GM12875 (cell line): ENCODE data around the gene PLPP1.

ENCODE experiments used
- H3K4me3 ChIP-seq: one replicate; pipeline ENCODE4 v1.5.1; 2011; ENCODE audit warnings: low read depth, low read length, control low read depth
- CTCF ChIP-seq: IDR thresholded peaks from 2 replicates; pipeline ENCODE4 v1.5.1; 2011; ENCODE audit warnings: low read depth, mild to moderate bottlenecking, control low read depth, inconsistent platforms, low read length, moderate library complexity, borderline replicate concordance; ENCODE audit not compliant: insufficient read depth

PLPP1 gene

DNA sequence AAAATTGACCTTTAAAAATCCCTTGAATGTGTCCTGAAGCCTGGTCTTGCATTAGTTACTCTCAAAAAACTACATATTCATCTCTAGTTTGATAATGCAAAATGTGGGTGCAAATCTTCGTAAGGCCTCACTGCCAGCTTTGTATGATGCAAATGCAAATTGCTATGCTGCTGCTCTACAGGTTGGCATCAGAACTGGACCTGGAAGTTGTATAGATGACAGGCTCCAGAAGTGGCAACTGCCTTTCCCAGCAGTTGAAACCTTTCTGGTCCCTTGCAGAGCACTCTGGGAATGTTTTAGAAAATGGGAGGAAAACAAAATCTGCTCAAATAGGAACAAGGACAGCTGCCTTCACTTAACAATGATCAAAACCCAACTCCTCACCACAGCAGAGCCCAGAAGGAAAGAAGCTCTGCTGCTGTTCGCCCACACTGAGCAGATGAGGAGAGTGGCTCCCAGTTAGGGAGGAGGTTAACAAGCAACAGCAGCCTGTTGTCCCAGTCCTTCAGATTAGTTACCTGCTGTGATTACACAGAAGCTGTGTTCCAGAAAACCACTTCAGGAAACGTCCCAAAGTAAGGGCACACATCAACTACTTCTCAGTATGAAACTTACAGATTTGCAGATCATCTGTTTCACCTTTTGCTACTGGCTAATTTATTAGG, 93.5 kb downstream of the PLPP1 start:
- no peak for TF ChIP-seq CTCF
- no peak overlapping the region for H3K4me3 ChIP-seq

DNA sequence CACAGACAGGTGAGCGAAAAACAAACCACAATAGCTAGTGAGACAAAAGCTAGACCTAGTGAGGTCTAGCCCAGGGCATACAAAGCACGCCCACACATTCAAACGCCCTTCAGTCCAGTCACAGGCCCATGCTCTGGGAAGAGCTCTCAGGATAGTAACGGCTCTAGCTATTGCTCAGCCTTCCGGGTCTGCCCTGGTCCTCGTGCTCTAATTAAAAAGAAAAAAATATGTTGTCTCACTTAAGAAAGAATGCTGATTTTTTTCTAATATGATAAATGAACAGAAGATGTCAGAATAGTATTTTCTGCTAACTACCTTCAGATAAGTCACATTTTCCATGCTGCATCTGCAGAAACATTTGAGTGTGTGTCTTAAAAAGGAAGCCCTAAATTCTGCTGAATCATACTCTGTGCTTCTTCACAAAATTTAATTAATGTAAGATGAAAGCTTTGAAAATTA, 94.5 kb downstream of the PLPP1 start:
- no peak for TF ChIP-seq CTCF
- no peak overlapping the region for H3K4me3 ChIP-seq

DNA sequence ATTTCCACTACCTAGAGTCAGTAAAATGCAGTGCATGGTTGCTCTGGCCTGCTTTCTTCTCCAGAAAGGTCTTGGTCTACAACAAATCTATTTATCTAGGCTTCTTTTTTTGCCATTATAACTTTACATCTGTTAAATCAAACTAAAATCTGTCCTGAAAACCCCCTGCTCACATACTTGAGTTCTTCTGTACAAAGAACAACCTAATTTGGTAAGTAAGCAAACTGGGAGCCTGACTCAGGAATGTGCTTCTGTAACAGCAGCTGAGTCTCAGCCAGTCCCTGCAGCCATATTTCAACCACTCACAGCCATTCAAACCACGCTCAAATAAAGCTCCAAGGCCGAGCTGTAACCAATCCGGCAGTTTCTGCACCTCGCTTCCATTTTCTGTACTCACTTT, 95.8 kb downstream of the PLPP1 start:
- no peak overlapping the region for H3K4me3 ChIP-seq
- TF ChIP-seq CTCF = no peak

GRCh38 chr5:55437859-55438206, 96.9 kb downstream of the PLPP1 start:
- H3K4me3 ChIP-seq = no peak overlapping the region
- TF ChIP-seq CTCF = no peak

- TF ChIP-seq CTCF = no peak
- no peak overlapping the region for H3K4me3 ChIP-seq
Measured at GRCh38 chr5:55437452-55437851, 97.3 kb downstream of the PLPP1 start.

DNA sequence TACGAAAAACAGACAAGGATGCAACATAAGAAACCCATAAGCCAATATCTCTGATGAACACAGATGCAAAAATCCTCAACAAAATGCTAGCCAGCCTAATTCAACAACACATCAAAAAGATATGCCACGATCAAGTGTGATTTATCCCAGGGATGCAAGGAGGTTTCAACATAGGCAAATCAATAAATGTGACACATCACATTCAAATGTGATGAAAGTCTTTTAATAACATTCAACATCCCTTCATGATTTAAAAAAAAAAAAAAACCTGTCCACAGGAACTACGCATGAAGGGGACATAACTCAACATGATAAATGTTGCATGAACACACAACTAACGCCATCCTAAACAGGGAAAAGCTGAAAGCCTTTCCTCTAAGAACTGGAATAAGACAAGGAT, 102.2 kb downstream of the PLPP1 start:
- H3K4me3 ChIP-seq = no peak overlapping the region

More for the DNA sequence above, 102.2 kb downstream of the PLPP1 start:
- TF ChIP-seq CTCF = no peak
